HG03039 (cell line): Measurements from ENCODE around the gene SSH2.
"Not testable (repeated sequence)": the region's sequence is repeated elsewhere in the genome, so short reads cannot be mapped to it uniquely, and the experiment has no call there.

Experiments used
- ATAC-seq: cut with Tn5 transposase; IDR thresholded peaks from one replicate; pipeline ENCODE4 v1.9.1; 2021; ENCODE audit warnings: mild to moderate bottlenecking, moderate library complexity; ENCODE audit not compliant: unreplicated experiment

Gene SSH2

GRCh38 chr17:29929006-29929532 lies 959 bp downstream of the SSH2 start:
- ATAC-seq, result no peak

- ATAC-seq, result no peak
Observed at GRCh38 chr17:29927546-29927945, 2.5 kb downstream of the SSH2 start.

GRCh38 chr17:29924786-29925185 lies 5.2 kb downstream of the SSH2 start:
- ATAC-seq, result no peak

- no peak for ATAC-seq
Observed at GRCh38 chr17:29918922-29919856, 10.8 kb downstream of the SSH2 start.

GRCh38 chr17:29918016-29918415 lies 12.0 kb downstream of the SSH2 start:
- no peak for ATAC-seq

GRCh38 chr17:29914819-29915537 lies 15.1 kb downstream of the SSH2 start:
- no peak for ATAC-seq

- ATAC-seq, result no peak
Observed at GRCh38 chr17:29911641-29912177, 18.3 kb downstream of the SSH2 start.

GRCh38 chr17:29909236-29910003 lies 20.6 kb downstream of the SSH2 start:
- no peak for ATAC-seq

GRCh38 chr17:29906969-29907368 lies 23.1 kb downstream of the SSH2 start:
- no peak for ATAC-seq

- ATAC-seq, result no peak
Observed at GRCh38 chr17:29905879-29906167, 24.2 kb downstream of the SSH2 start.

GRCh38 chr17:29905086-29905878 lies 24.7 kb downstream of the SSH2 start:
- no peak for ATAC-seq

GRCh38 chr17:29903471-29903870 lies 26.6 kb downstream of the SSH2 start:
- no peak for ATAC-seq

GRCh38 chr17:29897136-29897535 lies 32.9 kb downstream of the SSH2 start:
- not testable (repeated sequence) for ATAC-seq

- ATAC-seq, result no peak
Observed at GRCh38 chr17:29892201-29892600, 37.8 kb downstream of the SSH2 start.

GRCh38 chr17:29891131-29891530 lies 38.9 kb downstream of the SSH2 start:
- no peak for ATAC-seq

GRCh38 chr17:29885031-29885640 lies 44.9 kb downstream of the SSH2 start:
- ATAC-seq, result no peak

GRCh38 chr17:29883497-29883896 lies 46.5 kb downstream of the SSH2 start:
- ATAC-seq, result no peak

GRCh38 chr17:29881256-29881655 lies 48.8 kb downstream of the SSH2 start:
- no peak for ATAC-seq

- no peak for ATAC-seq
Observed at GRCh38 chr17:29880031-29880430, 50.0 kb downstream of the SSH2 start.
